Esophagus squamous epithelium (tissue), 5 donors: ENCODE measurements around the gene DUSP9. TPM values are rescaled to one million over a fixed set of nuclear protein-coding genes. Genes with fewer than 3 reads are reported as not detected.
"Not testable (repeated sequence)": the region's sequence is repeated elsewhere in the genome, so short reads cannot be mapped to it uniquely, and the experiment has no call there.

Experiments used
- DNase-seq: peaks from one replicate; lab custom pipeline; 2025; lab: John Stamatoyannopoulos, UW
- H3K27ac ChIP-seq, 4 donors: fragments of 200-600 bp; sonication (generic); one replicate each; pipeline ENCODE4 v1.5.1; 2016 to 2019; ENCODE audit warnings: mild to moderate bottlenecking in 1 of 4
- H3K27me3 ChIP-seq, 4 donors: fragments of 200-600 bp; sonication (generic); 1 replicate in 3 of 4; 2 replicates in 1 of 4; pipeline versions ENCODE4 v1.5.1 to v1.6.0; 2017 to 2021; ENCODE audit warnings: antibody characterized with exemption in 1 of 4
- H3K36me3 ChIP-seq, 3 donors: fragments of 200-600 bp; sonication (generic); one replicate each; pipeline ENCODE4 v1.5.1; 2016 to 2019
- H3K4me1 ChIP-seq, 3 donors: fragments of 200-600 bp; sonication (generic); one replicate each; pipeline ENCODE4 v1.5.1; 2017 to 2019
- H3K4me3 ChIP-seq, 4 donors: fragments of 200-600 bp; sonication (generic); 1 replicate in 3 of 4; 2 replicates in 1 of 4; pipeline ENCODE4 v1.5.1; 2016 to 2019; ENCODE audit warnings: mild to moderate bottlenecking in 2 of 4, moderate library complexity in 1 of 4
- H3K9me3 ChIP-seq, 3 donors: fragments of 200-600 bp; sonication (generic); one replicate each; pipeline ENCODE4 v1.5.1; 2016 to 2019
- POLR2A ChIP-seq, 4 donors: fragments of 450-650 bp; IDR thresholded peaks; one replicate each; pipeline ENCODE4 v1.6.1; 2017; ENCODE audit warnings: antibody characterized with exemption in 4 of 4, mild to moderate bottlenecking in 4 of 4, moderate library complexity in 3 of 4
- WGBS, 2 donors: methylation state at CpG; one replicate each; pipeline ENCODE4 v1.1.5; 2018; 5-methylcytosine and 5-hydroxymethylcytosine counted together
- intact Hi-C: fragments of 100-400 bp; cut with DNase I; formaldehyde crosslinking; loops from one replicate; pipeline ENCODE4 v1.15.0; 2022
- total RNA-seq, 4 donors: library from RNA; depleted of rRNA; stranded (reverse); fragments of >200 nt; gene quantifications; one replicate each; pipeline ENCODE4 v1.1.0, GENCODE V29; 2016
- TF ChIP-seq, protein P1 (sequence below), 6 experiments: fragments of 450-650 bp in 4 of 6; fragments of 200-600 bp in 2 of 6; sonication (generic) in 2 of 6; IDR thresholded peaks; one replicate each; pipeline ENCODE4 v1.5.1; 2016 to 2019; ENCODE audit warnings: antibody characterized with exemption in 6 of 6, mild to moderate bottlenecking in 4 of 6, moderate library complexity in 4 of 6
- donor health status: DM: yes; HTN: yes; CAD: no.

DUSP9 gene
- total RNA-seq, 4 donors from 2014 or later = 0.38 to 4.0 (median 1.3) TPM

DNA sequence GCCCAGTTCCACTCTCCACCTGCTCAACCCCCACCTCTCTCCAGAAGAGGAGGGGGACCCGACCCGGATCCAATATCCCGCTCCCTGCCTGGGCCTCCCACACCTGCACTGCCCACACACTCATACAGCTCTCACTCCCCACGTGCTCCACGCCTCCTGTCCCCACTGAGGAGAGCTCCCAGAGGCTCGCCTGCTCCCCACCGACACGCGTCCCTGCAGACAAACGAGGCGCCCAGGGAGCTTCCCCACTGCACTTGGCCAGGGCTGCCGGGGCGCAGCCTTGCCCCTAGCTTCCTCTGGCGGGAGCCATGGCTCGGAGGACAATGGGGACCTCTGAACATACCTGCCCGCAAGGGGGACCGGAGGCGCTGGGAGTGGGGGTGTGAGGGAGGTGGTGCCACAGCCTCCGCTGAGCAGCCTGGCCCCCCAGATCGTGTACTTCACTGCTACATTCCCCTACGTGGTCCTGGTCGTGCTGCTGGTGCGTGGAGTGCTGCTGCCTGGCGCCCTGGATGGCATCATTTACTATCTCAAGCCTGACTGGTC is 45.7 kb downstream of the DUSP9 start:
- Histone ChIP-seq H3K27me3 (no peaks in the 10 kb centered on the region), H3K4me3 (no peak overlapping the region), H3K4me1 (peaks cover 3 to 63% (median 5%) of the 10 kb centered on the region in 3 donors), H3K9me3 (no peaks in the 10 kb centered on the region), H3K36me3 (peaks cover 0 to 14% (median 0%) of the 10 kb centered on the region in 3 donors), H3K27ac (no peak overlapping the region)
- WGBS, 2 donors = 20% methylated on average over 1 of the region's 24 CpGs; no CpG with 5 or more reads in 1 of the 2 donors
- no peak for DNase-seq
- TF ChIP-seq POLR2A (IDR thresholded peaks at IDR 0.05) = no peak
- TF ChIP-seq, protein P1, sequence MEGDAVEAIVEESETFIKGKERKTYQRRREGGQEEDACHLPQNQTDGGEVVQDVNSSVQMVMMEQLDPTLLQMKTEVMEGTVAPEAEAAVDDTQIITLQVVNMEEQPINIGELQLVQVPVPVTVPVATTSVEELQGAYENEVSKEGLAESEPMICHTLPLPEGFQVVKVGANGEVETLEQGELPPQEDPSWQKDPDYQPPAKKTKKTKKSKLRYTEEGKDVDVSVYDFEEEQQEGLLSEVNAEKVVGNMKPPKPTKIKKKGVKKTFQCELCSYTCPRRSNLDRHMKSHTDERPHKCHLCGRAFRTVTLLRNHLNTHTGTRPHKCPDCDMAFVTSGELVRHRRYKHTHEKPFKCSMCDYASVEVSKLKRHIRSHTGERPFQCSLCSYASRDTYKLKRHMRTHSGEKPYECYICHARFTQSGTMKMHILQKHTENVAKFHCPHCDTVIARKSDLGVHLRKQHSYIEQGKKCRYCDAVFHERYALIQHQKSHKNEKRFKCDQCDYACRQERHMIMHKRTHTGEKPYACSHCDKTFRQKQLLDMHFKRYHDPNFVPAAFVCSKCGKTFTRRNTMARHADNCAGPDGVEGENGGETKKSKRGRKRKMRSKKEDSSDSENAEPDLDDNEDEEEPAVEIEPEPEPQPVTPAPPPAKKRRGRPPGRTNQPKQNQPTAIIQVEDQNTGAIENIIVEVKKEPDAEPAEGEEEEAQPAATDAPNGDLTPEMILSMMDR (IDR thresholded peaks at IDR 0.05) = no peak
- intact Hi-C loops = no loop called here

DNA sequence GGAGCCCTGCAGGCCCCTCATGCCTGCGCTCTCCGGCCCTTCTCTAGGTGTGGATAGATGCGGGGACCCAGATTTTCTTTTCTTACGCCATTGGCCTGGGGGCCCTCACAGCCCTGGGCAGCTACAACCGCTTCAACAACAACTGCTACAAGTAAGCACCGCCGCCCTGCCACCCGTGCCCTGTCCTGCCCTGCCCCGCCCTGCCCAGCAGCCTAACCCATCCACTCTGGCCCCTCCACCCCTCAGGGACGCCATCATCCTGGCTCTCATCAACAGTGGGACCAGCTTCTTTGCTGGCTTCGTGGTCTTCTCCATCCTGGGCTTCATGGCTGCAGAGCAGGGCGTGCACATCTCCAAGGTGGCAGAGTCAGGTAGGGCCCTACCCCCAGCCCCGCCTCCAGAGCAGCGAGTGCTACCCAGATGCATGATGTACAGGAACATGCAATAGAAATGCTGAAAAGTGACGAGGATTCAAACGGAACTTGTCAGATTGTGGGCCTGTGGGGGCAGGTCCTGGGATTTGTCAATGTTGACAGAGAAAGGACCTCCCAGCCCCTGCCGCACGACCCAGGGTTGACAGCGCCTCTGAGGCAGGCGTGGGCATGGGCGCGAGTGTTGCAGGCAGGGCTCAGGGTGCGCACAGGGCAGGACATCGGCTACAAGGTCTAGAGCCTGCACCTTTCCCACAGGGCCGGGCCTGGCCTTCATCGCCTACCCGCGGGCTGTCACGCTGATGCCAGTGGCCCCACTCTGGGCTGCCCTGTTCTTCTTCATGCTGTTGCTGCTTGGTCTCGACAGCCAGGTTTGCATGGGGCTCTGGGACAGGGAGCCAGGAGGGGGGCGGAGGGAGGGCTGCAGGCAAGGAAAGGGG is 46.4 kb downstream of the DUSP9 start:
- H3K27me3 ChIP-seq = no peaks in the 10 kb centered on the region
- H3K36me3 ChIP-seq = peaks cover 0 to 19% (median 0%) of the 10 kb centered on the region in 3 donors
- no peaks in the 10 kb centered on the region for H3K9me3 ChIP-seq
- DNase-seq = no peak
- 53 to 78% methylated on average over 3 to 17 of the region's 31 CpGs for WGBS, 2 donors
- TF ChIP-seq POLR2A (IDR thresholded peaks at IDR 0.05) = no peak
- TF ChIP-seq, protein P1 (IDR thresholded peaks at IDR 0.05) = no peak
- peaks cover 3 to 69% (median 5%) of the 10 kb centered on the region in 3 donors for H3K4me1 ChIP-seq
- H3K27ac ChIP-seq = peak overlapping the region in 1 of 4 donors; percentile 6
- no peak overlapping the region for H3K4me3 ChIP-seq
- intact Hi-C loops = no loop called here

DNA sequence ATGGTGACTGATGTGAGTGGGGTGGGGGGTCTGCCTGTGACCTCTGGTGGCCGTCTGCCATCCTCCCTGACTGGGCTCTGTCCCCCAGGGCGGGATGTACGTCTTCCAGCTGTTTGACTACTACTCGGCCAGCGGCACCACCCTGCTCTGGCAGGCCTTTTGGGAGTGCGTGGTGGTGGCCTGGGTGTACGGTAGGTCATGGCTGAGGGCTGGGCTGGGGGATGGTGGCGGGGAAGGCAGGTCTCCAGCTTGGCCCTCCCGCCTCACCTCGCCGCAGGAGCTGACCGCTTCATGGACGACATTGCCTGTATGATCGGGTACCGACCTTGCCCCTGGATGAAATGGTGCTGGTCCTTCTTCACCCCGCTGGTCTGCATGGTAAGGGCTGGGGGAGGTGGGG is 47.3 kb downstream of the DUSP9 start:
- H3K4me3 ChIP-seq, H3K27me3 ChIP-seq, intact Hi-C loops, H3K9me3 ChIP-seq, DNase-seq: not testable (repeated sequence)
- WGBS, 2 donors = 53% methylated on average over 7 of the region's 16 CpGs; no CpG with 5 or more reads in 1 of the 2 donors
- H3K27ac ChIP-seq = peak overlapping the region in 1 of 4 donors; percentile 6
- H3K36me3 ChIP-seq = peaks cover 0 to 22% (median 0%) of the 10 kb centered on the region in 3 donors
- H3K4me1 ChIP-seq = peaks cover 3 to 73% (median 5%) of the 10 kb centered on the region in 3 donors

DNA sequence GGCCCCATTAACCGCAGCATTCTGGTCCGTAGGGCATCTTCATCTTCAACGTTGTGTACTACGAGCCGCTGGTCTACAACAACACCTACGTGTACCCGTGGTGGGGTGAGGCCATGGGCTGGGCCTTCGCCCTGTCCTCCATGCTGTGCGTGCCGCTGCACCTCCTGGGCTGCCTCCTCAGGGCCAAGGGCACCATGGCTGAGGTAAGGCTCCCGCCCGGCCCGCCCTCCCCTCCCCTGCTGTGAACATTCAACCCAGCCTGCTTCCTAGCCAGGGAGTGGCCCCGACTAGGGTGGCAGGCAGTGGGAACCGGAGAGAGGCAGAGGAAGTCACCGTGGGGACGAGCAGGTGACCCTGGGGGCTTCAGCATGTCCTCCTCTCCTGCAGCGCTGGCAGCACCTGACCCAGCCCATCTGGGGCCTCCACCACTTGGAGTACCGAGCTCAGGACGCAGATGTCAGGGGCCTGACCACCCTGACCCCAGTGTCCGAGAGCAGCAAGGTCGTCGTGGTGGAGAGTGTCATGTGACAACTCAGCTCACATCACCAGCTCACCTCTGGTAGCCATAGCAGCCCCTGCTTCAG is 47.8 kb downstream of the DUSP9 start:
- H3K27me3 ChIP-seq = no peaks in the 10 kb centered on the region
- no peak for DNase-seq
- intact Hi-C loops = no loop called here
- H3K4me3 ChIP-seq = no peak overlapping the region
- peaks cover 0 to 22% (median 0%) of the 10 kb centered on the region in 3 donors for H3K36me3 ChIP-seq
- peaks cover 3 to 73% (median 5%) of the 10 kb centered on the region in 3 donors for H3K4me1 ChIP-seq
- H3K27ac ChIP-seq = no peak overlapping the region
- no peaks in the 10 kb centered on the region for H3K9me3 ChIP-seq
- no peak for TF ChIP-seq POLR2A (IDR thresholded peaks at IDR 0.05)
- TF ChIP-seq, protein P1 (IDR thresholded peaks at IDR 0.05) = no peak
- WGBS, 2 donors = 94% methylated on average over 4 of the region's 23 CpGs; no CpG with 5 or more reads in 1 of the 2 donors

DNA sequence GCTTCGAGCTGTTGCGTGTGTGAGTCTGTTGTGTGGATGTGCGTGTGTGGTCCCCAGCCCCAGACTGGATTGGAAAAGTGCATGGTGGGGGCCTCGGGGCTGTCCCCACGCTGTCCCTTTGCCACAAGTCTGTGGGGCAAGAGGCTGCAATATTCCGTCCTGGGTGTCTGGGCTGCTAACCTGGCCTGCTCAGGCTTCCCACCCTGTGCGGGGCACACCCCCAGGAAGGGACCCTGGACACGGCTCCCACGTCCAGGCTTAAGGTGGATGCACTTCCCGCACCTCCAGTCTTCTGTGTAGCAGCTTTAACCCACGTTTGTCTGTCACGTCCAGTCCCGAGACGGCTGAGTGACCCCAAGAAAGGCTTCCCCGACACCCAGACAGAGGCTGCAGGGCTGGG is 49.1 kb downstream of the DUSP9 start:
- Histone ChIP-seq H3K4me3 (no peak overlapping the region), H3K4me1 (peaks cover 3 to 73% (median 12%) of the 10 kb centered on the region in 3 donors), H3K36me3 (peaks cover 0 to 30% (median 0%) of the 10 kb centered on the region in 3 donors), H3K9me3 (no peaks in the 10 kb centered on the region), H3K27ac (no peak overlapping the region), H3K27me3 (no peaks in the 10 kb centered on the region)
- intact Hi-C loops = no loop called here
- 69% methylated on average over 6 of the region's 15 CpGs; no CpG with 5 or more reads in 1 of the 2 donors for WGBS, 2 donors
- no peak for DNase-seq
- TF ChIP-seq POLR2A (IDR thresholded peaks at IDR 0.05) = no peak
- TF ChIP-seq, protein P1 (IDR thresholded peaks at IDR 0.05) = no peak

DNA sequence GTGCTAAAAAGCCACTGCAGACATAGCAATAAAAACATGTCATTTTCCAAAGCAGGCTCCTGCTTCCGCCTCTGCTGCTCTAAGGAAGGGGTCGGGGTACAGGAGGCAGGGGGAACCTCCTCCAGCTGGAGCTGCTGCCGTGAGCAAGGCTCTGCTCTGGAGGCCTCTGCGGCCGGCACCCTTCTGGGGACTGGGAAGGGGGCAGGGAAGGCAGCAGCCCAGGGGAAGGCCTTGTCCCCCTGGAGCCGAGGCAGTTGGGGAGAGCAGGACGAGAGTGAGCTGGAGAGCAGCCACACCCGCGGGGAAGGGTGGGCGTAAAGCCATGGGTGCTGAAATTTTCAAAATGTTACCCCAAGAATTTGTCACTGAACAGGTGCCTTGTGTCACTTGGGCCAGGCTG is 49.5 kb downstream of the DUSP9 start:
- DNase-seq, H3K9me3 ChIP-seq, intact Hi-C loops, H3K4me3 ChIP-seq, H3K27ac ChIP-seq, H3K27me3 ChIP-seq: not testable (repeated sequence)
- WGBS, 2 donors = no CpG with 5 or more reads among the region's 10 CpGs
- Histone ChIP-seq H3K4me1 (peaks cover 3 to 73% (median 12%) of the 10 kb centered on the region in 3 donors), H3K36me3 (peaks cover 0 to 34% (median 0%) of the 10 kb centered on the region in 3 donors)

DNA sequence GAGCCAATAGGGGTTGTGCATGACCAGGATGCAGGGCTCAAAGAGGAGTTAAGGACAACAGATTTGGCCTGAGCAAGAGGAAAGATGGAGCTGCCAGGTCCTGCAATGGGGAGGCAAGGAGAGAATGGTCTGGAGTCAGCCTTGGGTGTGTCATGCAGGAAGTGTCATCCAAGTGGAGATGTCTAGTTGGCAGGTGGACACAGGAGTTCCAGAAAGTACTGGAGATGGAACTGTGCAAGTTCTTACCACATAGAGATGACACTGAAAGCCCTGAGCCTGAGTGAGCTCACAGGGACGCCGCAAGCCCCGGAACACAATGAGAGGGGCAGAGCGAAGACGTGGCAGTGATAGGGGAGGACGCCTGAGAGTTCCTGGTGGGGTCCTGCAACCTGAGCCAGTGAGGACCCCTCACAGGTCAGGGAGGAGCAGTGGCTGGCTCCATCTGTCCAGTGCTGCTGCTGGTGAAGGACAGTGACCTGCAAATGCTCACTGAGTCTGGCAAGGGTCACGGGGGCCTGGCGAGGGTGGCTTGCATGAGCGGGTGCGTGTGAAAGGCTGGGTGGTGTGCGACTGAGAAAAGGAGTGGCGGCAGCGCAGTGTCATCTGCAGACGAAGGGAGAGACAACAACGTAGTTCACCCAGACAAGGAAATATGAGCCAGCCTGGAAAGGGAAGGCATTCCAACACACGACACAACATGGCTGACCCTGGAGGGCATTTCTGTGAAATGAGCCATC is 50.2 kb downstream of the DUSP9 start:
- intact Hi-C loops, H3K27ac ChIP-seq, H3K27me3 ChIP-seq, H3K4me3 ChIP-seq, H3K9me3 ChIP-seq, DNase-seq: not testable (repeated sequence)
- 55 to 72% methylated on average over 5 to 16 of the region's 16 CpGs for WGBS, 2 donors
- peaks cover 3 to 74% (median 12%) of the 10 kb centered on the region in 3 donors for H3K4me1 ChIP-seq
- peaks cover 0 to 40% (median 0%) of the 10 kb centered on the region in 3 donors for H3K36me3 ChIP-seq
